Mammary epithelial cell (primary cell): ENCODE measurements around the gene IGFBP1.

Experiments
- CTCF ChIP-seq, 2 donors: IDR thresholded peaks in 1 of 2; conservative IDR thresholded peaks in 1 of 2; 2 replicates each; pipeline ENCODE4 v1.5.1; 2011 to 2012; ENCODE audit warnings: inconsistent platforms in 2 of 2, low read length in 2 of 2, mild to moderate bottlenecking in 2 of 2, control low read depth in 1 of 2, low read depth in 1 of 2; ENCODE audit not compliant: insufficient read depth in 1 of 2; ENCODE audit errors: extremely low read depth in 1 of 2
- EZH2 ChIP-seq: IDR thresholded peaks from 2 replicates; pipeline ENCODE4 v1.6.1; 2012; ENCODE audit warnings: low read length, inconsistent platforms, borderline replicate concordance

GRCh38 chr7:45917064-45917463, 28.8 kb downstream of the IGFBP1 start:
- TF ChIP-seq CTCF (conservative IDR thresholded peaks at IDR 0.05 in 1 of 2, IDR thresholded peaks at IDR 0.05 in 1 of 2; ENCODE audit: extremely low read depth in 1 of 2, insufficient read depth in 1 of 2, low read depth in 1 of 2, low read length in 2 of 2), result no peak
- TF ChIP-seq EZH2, result no peak
